Astrocyte (in vitro differentiated cells and primary cell): Measurements from ENCODE around the gene KIF27.

Experiments
- EZH2 ChIP-seq: IDR thresholded peaks from 2 replicates; pipeline ENCODE4 v1.6.1; 2012; ENCODE audit warnings: mild to moderate bottlenecking, low read length, inconsistent platforms; ENCODE audit not compliant: insufficient read depth
- TF ChIP-seq, protein P1 (sequence below): IDR thresholded peaks from 2 replicates; pipeline ENCODE4 v1.5.1; 2011; ENCODE audit warnings: low read depth, mild to moderate bottlenecking, inconsistent platforms, low read length, moderate library complexity; ENCODE audit not compliant: insufficient read depth

DNA sequence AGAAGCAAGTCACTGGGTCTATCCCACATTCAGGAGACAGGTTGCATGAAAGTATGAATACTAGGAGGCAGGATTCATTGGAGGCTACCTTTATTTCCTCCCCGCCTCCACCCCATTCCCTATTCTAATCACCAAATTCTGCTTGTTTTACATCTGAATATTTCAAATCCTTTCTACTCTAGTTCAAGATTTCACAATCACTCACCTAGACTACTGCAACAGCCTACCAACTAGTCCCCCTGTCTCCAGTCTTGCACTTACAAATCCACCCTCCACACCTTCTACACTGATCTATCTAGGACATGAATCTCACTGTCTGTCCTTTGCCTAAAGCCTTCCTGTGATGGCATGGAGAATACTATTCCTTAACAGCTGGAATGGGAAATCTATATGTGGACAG, 6.4 kb upstream of the KIF27 start:
- TF ChIP-seq, protein P1, sequence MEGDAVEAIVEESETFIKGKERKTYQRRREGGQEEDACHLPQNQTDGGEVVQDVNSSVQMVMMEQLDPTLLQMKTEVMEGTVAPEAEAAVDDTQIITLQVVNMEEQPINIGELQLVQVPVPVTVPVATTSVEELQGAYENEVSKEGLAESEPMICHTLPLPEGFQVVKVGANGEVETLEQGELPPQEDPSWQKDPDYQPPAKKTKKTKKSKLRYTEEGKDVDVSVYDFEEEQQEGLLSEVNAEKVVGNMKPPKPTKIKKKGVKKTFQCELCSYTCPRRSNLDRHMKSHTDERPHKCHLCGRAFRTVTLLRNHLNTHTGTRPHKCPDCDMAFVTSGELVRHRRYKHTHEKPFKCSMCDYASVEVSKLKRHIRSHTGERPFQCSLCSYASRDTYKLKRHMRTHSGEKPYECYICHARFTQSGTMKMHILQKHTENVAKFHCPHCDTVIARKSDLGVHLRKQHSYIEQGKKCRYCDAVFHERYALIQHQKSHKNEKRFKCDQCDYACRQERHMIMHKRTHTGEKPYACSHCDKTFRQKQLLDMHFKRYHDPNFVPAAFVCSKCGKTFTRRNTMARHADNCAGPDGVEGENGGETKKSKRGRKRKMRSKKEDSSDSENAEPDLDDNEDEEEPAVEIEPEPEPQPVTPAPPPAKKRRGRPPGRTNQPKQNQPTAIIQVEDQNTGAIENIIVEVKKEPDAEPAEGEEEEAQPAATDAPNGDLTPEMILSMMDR: no peak
- TF ChIP-seq EZH2: no peak
